ENCODE data around the gene CFAP54.

- no peak for TF ChIP-seq EZH2 (IDR thresholded peaks at IDR 0.05; ENCODE audit: borderline replicate concordance, low read depth, low read length, severe bottlenecking)
- TF ChIP-seq CTCF (IDR thresholded peaks at IDR 0.05; ENCODE audit: extremely low read depth in 1 of 2, insufficient read depth in 1 of 2, low read depth in 1 of 2, low read length in 2 of 2) = no peak
- TF ChIP-seq MAX (IDR thresholded peaks at IDR 0.05; ENCODE audit: insufficient read depth, insufficient read length) = no peak
- TF ChIP-seq POLR2A (IDR thresholded peaks at IDR 0.05; ENCODE audit: low read depth, low read length) = no peak
- TF ChIP-seq GATA2 (IDR thresholded peaks at IDR 0.05; ENCODE audit: insufficient read depth, insufficient read length, low read depth, low read length) = no peak
- no peak for TF ChIP-seq POLR2AphosphoS5 (IDR thresholded peaks at IDR 0.05; ENCODE audit: insufficient read depth, low read depth, low read length)
- no peak for TF ChIP-seq MYC (IDR thresholded peaks at IDR 0.05; ENCODE audit: low read depth, low read length)
Measured at GRCh38 chr12:96698521-96698920, 209.1 kb downstream of the CFAP54 start.

Measured in endothelial cell of umbilical vein (primary cell).